Central memory CD4-positive, alpha-beta T cell (primary cell): ENCODE data around the gene CPNE6.
A peak's percentile ranks its signal among the peaks of the same experiment; 100 is the strongest.

ENCODE experiments used
- DNase-seq: peaks from one replicate; pipeline ENCODE4 v3.0.0; 2022

CPNE6 gene

GRCh38 chr14:24055971-24056799, 15.2 kb upstream of the CPNE6 start:
- DNase-seq: no peak

- no peak for DNase-seq
Measured at GRCh38 chr14:24056800-24057184, 14.6 kb upstream of the CPNE6 start.

GRCh38 chr14:24057271-24057670, 14.1 kb upstream of the CPNE6 start:
- DNase-seq: no peak

- DNase-seq: no peak
Measured at GRCh38 chr14:24057867-24058259, 13.5 kb upstream of the CPNE6 start.

- DNase-seq: peak; percentile 39
Measured at GRCh38 chr14:24058260-24058950, 13.0 kb upstream of the CPNE6 start.

GRCh38 chr14:24058951-24059475, 12.3 kb upstream of the CPNE6 start:
- no peak for DNase-seq

GRCh38 chr14:24059841-24060388, 11.4 kb upstream of the CPNE6 start:
- DNase-seq: no peak

GRCh38 chr14:24060443-24060842, 10.9 kb upstream of the CPNE6 start:
- no peak for DNase-seq

- DNase-seq: no peak
Measured at GRCh38 chr14:24060984-24061913, 10.1 kb upstream of the CPNE6 start.

- DNase-seq: no peak
Measured at GRCh38 chr14:24062216-24062980, 9.0 kb upstream of the CPNE6 start.

GRCh38 chr14:24063263-24063836, 8.0 kb upstream of the CPNE6 start:
- DNase-seq: no peak

- no peak for DNase-seq
Measured at GRCh38 chr14:24064091-24064795, 7.1 kb upstream of the CPNE6 start.

- no peak for DNase-seq
Measured at GRCh38 chr14:24064856-24065255, 6.5 kb upstream of the CPNE6 start.

- DNase-seq: no peak
Measured at GRCh38 chr14:24065408-24065807, 6.0 kb upstream of the CPNE6 start.

- DNase-seq: no peak
Measured at GRCh38 chr14:24066496-24067132, 4.7 kb upstream of the CPNE6 start.

GRCh38 chr14:24067133-24068082, 4.0 kb upstream of the CPNE6 start:
- DNase-seq: no peak

GRCh38 chr14:24068711-24069410, 2.5 kb upstream of the CPNE6 start:
- DNase-seq: no peak

- no peak for DNase-seq
Measured at GRCh38 chr14:24069411-24069735, 2.0 kb upstream of the CPNE6 start.
